Measurements from ENCODE around the gene NPBWR2.
A peak's percentile ranks its signal among the peaks of the same experiment; 100 is the strongest.

NPBWR2 gene

GRCh38 chr20:64058536-64058935, 48.8 kb downstream of the NPBWR2 start:
- DNase-seq (ENCODE audit: low spot score): no peak
- in situ Hi-C loops (cut with MboI; ENCODE audit: low sequenced_read_pairs, unreplicated experiment): no loop called here
- TF ChIP-seq CTCF (IDR thresholded peaks at IDR 0.05; ENCODE audit: borderline replicate concordance, control extremely low read depth, extremely low read depth, insufficient read depth, missing control alignments): no peak

- peak; percentile 92 for DNase-seq (ENCODE audit: low spot score)
- peak; percentile 95 for TF ChIP-seq CTCF (IDR thresholded peaks at IDR 0.05; ENCODE audit: borderline replicate concordance, control extremely low read depth, extremely low read depth, insufficient read depth, missing control alignments)
- in situ Hi-C loops (cut with MboI; ENCODE audit: low sequenced_read_pairs, unreplicated experiment): no loop called here
These were observed 49.5 kb downstream of the NPBWR2 start for GRCh38 chr20:64057628-64058498.

DNA sequence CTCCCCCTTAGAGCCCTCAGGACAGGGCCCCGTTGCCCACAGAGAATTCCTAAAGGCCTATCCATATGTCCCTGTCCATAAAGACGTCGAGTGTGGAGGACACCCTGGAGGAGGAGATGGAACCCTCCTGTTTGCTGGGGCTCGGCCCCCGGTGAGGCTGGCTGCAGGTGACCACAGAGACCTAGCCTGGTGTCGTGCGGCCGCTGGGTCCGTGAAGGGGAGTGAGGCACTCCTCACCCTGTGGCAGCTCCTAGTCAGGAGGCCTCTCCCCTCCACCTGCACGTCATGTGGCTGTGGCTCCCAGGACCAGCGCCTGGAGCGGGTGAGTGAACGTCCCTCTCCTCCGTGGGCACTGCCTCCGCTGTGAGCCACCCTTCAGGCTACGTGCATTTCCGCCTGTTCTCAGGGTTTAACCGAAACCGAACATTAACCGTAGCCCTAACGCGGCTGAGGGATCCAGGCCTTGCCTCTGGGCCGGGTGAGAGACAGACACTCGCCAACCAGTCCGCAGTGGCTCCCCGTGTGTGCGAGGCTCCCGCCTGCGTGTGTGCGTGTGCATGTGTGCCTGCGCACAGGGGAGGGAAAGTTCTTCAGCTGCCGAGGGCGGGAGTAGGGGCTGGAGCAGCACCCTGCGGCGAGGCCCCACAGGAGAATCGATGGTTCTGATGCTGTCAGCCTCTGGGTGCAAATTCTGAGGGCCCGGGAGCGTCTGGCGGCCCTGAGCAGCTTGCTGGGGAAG, 50.3 kb downstream of the NPBWR2 start:
- no peak for DNase-seq (ENCODE audit: low spot score)
- in situ Hi-C loops (cut with MboI; ENCODE audit: low sequenced_read_pairs, unreplicated experiment): no loop called here
- TF ChIP-seq CTCF (IDR thresholded peaks at IDR 0.05; ENCODE audit: borderline replicate concordance, control extremely low read depth, extremely low read depth, insufficient read depth, missing control alignments): no peak

DNA sequence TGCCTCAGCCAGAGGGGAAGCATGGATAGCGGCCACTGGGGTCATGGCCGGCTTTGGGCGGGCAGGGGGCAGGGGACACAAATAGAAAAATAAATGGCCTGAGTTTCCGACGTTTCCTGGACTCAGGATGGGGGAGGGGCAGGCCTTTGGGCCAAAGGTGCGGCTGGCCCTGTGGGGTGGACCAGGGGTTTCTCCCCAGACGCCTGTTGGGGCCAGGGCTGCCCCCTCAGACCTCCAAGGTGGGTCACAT, 50.8 kb downstream of the NPBWR2 start:
- TF ChIP-seq CTCF (IDR thresholded peaks at IDR 0.05; ENCODE audit: borderline replicate concordance, control extremely low read depth, extremely low read depth, insufficient read depth, missing control alignments): no peak
- in situ Hi-C loops (cut with MboI; ENCODE audit: low sequenced_read_pairs, unreplicated experiment): no loop called here
- no peak for DNase-seq (ENCODE audit: low spot score)

GRCh38 chr20:64055893-64056638, 51.3 kb downstream of the NPBWR2 start:
- DNase-seq (ENCODE audit: low spot score): peak; percentile 74
- no peak for TF ChIP-seq CTCF (IDR thresholded peaks at IDR 0.05; ENCODE audit: borderline replicate concordance, control extremely low read depth, extremely low read depth, insufficient read depth, missing control alignments)
- in situ Hi-C loops (cut with MboI; ENCODE audit: low sequenced_read_pairs, unreplicated experiment): no loop called here

DNA sequence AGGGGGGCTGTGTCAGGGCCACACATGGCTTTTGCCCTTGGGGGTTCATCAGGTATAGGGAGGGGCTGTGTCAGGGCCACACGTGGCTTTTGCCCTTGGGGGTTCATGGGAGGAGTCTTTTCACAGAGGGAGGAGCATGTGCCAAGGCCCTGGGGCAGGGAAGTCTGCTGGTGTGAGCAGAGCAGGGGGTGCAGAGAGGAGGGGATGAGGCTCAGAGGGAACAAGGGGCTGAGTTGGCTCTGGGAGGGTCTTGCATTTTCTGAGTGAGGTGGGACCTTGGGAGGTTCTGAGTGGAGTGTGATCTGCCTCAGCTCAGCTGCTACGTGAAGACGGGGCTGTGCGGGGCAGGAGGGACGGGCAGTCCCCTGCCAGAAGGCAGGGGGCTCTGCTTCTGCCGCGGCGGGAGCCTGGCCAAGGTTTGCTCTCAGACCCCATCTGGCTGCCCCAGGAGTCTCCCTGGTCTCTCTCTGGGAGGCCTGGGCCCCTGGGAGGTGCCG, 51.9 kb downstream of the NPBWR2 start:
- no peak for TF ChIP-seq CTCF (IDR thresholded peaks at IDR 0.05; ENCODE audit: borderline replicate concordance, control extremely low read depth, extremely low read depth, insufficient read depth, missing control alignments)
- in situ Hi-C loops (cut with MboI; ENCODE audit: low sequenced_read_pairs, unreplicated experiment): no loop called here
- no peak for DNase-seq (ENCODE audit: low spot score)

Measured in GM13976 (cell line).